NCI-H82 treated with DMSO at 0.1 percent for 48 hours (cell line): ENCODE results near the gene DNMT1.
A peak's percentile ranks its signal among the peaks of the same experiment; 100 is the strongest.
"Not testable (repeated sequence)": the region's sequence is repeated elsewhere in the genome, so short reads cannot be mapped to it uniquely, and the experiment has no call there.

Experiments used
- DNase-seq: peaks from one replicate; lab custom pipeline; 2025; ENCODE audit not compliant: unreplicated experiment; lab: John Stamatoyannopoulos, UW

DNMT1 gene

DNA sequence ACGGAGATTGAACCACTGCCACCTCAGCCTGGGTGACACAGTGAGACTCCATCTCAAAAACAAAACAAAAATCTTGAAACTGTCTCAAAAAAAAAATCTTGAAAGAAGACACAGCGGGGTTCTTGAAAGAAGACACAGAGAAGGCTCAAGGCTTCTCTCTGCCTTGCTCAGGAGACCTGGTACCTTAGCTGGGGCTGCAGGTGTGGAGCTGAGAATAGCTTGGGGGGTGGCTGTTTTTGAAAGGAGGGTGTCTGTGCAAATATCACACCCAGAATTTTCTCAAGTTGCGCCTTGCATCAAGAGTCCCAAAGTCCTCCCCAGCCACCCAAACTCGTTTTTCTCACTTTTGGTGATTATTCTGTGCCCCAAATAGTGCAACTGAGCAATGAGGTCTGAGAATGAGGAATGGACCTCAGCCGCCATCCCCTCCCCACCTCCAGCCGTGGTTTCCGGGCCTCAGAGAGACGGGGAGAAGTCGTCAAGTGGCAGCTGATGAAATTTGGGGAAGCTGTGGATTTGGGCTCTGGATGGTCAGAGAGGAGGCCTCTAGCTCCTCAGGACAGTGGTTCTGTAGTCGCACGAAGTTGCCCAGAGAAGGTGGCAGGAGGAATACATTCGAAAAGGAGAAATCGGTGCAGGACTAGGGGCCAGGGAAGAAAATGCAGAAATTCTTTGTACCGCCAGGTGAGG is 27.6 kb upstream of the DNMT1 start:
- no peak for DNase-seq

DNA sequence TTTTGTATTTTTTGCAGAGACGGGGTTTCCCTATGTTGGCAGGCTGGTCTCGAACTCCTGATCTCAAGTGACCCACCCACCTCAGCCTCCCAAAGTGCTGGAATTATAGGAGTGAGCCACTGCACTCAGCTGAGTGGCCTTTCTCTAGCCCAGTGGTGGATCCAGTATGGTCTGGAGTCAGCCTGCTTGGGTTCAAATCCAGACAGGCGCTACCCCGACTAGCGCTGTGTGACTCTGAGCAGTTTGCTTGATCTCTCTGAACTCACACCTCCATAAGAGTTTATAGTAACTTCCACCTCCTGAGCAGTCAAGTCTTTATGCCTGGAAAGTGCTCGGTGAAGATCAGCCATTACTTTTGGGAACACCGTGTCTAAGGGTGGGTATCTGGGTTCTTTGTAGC is 25.9 kb upstream of the DNMT1 start:
- DNase-seq, result no peak

- no peak for DNase-seq
Observed at GRCh38 chr19:10219678-10220077, 24.9 kb upstream of the DNMT1 start.

DNA sequence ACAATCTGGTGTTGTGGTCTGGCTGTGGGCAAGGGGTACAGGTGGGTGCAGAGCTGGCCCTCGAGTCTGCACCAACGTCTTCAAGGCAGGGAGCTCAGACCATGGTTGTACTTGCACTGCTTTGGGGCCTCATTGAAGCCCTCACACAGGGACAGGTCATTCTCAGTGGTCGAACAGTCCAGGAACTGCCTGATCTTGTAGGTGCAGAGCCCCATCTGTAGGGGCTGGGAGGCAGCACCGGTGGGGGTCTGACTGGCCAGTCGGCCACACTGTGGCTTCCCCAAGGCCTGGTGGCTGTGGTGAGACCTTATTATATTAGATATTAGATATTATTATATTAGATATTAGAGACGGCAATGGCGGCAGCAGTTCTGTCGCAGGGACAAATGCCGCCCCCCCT is 22.3 kb upstream of the DNMT1 start:
- DNase-seq, result no peak

DNA sequence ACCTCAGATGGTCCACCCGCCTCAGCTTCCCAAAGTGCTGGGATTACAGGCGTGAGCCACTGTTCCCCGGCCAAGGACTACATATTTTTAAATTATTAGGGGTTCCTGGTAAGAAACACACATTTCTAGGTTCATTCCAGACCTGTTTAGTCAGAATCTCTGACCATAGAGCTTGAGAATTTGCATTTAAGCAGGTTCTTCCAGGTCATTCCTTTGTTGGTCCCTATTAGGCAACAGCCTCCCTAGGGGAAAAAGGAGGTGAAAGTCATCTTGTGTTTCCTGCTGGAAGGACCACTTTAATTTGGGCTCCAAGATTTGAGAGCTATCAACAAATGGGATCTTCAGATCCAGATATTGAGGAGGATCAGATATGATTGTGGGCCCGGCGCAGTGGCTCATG is 20.0 kb upstream of the DNMT1 start:
- DNase-seq, result no peak

DNA sequence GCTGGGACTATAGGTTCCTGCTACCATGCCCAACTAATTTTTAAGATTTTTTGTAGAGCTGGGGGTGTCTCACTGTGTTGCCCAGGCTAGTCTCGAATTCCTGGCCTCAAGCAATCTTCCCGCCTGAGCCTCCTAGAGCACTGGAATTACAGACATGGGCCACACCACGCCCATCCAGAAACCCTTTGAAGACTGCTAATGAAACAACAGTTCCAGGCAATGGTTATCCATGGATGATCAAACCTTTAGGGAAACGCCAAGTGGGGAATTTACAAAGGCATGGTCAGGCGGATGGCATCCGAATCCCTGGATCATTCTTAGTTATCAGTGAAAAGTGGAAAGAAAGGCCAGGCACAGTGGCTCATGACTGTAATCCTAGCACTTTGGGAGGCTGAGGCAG is 16.9 kb upstream of the DNMT1 start:
- no peak for DNase-seq

DNA sequence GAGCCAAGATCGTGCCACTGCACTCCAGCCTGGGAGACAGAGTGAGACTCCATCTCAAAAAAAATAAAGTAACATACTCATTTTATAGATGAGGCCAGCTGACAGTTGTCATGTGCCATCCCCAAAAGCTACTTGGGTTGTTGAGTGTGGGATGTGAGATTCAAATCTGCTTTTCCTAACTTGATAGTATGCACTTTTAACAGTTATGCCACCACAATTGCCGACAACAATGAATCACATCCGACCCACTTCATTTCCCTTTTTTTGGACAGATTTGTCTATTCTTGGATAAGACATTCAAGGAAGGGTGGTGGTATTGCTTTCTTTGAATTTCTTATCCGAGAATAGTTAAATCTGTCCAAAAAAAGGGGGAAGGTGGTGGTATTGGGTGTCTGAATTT is 16.3 kb upstream of the DNMT1 start:
- no peak for DNase-seq

- no peak for DNase-seq
Observed at GRCh38 chr19:10209315-10209714, 14.6 kb upstream of the DNMT1 start.

DNA sequence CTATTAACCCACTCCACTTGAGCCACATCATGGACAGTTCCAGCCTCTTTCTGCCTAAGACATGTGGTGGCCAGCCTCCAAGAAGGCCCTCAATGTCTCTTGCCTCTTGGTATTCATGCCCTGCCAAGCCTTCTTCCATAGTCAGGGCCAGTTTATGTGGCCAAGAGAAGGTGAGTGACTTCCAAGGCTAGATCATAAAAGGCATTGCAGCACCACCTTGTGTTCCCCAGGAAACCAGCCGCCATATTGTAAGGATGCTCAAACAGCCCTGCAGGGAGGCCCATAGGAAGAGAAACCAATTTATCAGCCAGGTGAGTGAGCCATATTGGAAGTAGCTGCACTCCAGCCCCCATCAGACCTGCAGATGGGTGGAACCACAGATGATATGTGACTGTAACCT is 12.3 kb upstream of the DNMT1 start:
- DNase-seq, result no peak

DNA sequence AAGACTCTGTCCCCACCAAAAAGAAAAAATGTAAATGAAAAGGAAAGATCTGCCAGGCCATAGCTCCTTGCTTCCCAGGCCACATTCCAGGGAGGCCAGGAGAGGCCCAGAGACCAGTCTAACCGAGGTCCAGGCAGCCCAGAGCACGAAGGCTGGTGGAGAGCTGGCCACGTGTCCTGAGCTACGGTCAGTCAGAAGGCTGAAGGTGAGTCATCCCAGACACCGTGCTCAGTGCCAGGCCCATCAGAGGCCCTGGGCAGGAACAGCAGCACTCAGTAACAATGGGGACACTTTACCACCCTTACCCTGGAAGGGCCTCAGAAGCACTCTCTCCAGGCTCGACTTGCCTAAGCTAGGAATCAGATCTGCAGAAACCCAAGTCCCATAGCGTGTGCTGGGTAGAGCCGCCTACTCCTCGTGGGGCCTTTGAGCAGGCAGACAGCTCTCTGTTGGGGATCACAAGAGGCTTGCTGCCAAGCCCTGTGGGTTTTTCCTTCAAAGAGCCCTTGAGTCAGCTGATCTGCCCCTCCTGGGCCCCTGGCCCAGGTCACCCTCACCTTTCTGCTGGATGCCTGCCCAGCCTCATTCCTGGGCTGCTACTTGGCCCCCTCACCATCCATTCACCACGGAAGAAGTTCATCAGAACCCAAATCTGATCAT is 11.6 kb upstream of the DNMT1 start:
- no peak for DNase-seq

DNA sequence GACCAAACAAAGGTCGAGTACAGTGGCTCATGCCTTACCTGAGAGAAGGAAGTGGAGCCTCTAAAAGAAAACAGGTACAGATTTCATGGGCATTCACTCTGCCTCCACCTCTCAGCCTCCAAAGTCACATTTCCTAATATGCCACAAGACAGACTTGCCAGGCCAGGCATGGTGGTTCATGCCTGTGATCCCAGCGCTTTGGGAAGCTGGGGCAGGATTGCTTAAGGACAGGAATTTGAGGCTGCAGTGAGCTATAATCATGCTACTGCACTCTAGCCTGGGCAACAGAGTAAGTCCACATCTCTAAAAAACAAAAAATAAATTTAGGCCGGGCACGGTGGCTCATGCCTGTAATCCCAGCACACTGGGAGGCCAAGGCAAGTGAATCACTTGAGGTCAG is 10.9 kb upstream of the DNMT1 start:
- DNase-seq, result no peak

DNA sequence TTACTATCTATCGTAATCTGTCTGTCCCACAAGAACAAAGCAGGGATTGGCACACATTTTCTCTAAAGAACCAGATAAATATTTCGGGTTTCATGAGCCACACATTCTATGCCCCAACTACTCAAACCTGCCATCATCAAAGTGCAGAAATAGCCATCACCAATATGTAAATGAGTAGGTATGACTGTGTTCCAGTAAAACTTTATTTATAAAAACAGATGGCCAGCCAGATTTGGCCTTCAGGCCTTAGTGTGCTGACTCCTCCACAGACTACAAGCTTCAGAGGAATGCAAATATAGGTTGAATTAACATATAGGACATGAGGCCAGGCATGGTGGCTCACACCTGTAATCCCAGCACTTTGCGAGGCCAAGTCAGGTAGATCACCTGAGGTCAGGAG is 8.9 kb upstream of the DNMT1 start:
- DNase-seq, result no peak

GRCh38 chr19:10201176-10201575 is 6.4 kb upstream of the DNMT1 start:
- no peak for DNase-seq

DNA sequence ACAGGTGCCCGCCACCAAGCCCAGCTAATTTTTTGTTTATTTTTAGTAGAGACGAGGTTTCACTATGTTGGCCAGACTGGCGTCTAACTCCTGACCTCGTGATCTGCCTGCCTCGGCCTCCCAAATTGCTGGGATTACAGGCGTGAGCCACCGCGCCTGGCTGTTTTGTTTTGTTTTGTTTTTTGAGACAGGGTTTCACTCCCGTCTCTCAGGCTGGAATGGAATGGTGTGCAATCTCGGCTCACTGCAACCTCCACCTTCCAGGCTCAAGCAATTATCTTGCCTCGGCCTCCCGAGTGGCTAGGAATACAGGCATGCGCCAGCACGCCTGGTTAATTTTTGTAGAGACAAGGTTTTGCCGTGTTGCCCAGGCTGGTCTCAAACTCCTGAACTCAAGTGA is 5.3 kb upstream of the DNMT1 start:
- not testable (repeated sequence) for DNase-seq

DNA sequence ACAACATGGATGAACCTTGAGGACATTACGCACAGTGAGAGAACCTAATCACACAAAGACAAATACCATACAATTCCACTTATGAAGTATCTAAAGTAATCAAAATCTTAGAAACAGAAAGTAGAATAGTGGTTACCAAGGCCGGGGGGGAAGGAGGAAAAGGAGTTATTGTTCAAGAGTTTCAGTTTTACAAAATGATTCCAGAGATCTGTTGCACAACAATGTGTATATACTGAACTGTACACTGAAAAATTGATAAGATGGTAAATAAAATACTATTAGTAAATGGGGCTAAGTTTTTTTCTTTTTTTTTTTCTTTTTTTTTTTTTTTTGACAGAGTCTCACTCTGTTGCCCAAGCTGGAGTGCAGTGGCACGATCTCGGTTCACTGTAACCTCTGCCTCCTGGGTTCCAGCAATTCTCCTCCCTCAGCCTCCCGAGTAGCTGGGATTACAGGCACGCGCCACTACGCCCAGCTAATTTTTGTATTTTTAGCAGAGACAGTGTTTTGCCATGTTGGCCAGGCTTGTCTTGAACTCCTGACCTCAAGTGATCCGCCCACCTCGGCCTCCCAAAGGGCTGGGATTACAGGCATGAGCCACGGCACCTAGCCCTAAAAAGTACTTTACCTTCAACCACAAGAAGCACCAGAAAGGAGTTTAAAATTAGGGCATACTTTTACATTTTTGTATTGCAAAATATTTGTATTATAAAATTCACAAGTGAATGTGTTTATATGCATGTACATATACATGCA is 4.3 kb upstream of the DNMT1 start:
- not testable (repeated sequence) for DNase-seq

- no peak for DNase-seq
Observed at GRCh38 chr19:10195199-10195519, 406 bp upstream of the DNMT1 start.

GRCh38 chr19:10193790-10194499 is 808 bp downstream of the DNMT1 start:
- DNase-seq, result no peak

- DNase-seq, result no peak
Observed at GRCh38 chr19:10192922-10193321, 1.8 kb downstream of the DNMT1 start.

DNA sequence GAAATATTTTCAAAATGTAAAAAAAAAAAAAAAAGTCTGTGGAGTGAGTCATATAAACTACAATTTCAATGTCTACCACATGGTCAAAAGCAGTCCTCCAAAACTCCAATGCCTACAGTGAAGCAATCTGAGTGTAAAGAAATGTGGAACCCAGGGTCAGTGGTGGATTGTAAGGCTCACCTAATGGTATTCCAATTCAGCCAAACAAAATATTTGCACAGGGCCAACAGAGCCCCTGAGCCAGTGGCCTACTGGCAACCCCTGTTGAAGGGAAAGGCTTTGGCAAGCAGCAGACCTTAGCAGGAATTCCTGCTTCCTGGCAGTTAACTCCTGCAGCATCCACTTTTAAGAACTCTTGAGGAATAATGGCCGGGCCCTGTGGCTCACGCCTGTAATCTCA is 3.4 kb downstream of the DNMT1 start:
- no peak for DNase-seq

GRCh38 chr19:10190026-10190425 is 4.7 kb downstream of the DNMT1 start:
- DNase-seq, result peak; percentile 75

DNA sequence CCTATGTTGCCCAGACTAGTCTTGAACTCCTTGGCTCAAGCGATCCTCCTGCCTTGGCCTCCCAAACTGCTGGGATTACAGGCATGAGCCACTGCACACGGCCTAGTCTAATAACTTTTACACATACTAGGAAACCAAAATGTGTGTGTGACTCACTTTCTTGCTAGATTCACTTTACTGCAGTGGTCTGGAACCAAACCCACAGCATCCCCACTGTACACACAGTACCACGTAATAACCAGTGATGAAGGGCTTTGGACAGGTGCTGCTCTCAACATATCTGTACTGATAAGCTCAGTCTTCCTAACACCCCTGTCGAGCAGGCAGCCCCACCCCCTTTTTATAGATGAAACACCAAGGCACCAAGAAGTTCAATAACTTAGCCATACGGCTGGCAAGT is 5.1 kb downstream of the DNMT1 start:
- no peak for DNase-seq

- no peak for DNase-seq
Observed at GRCh38 chr19:10187315-10187714, 7.4 kb downstream of the DNMT1 start.
